Measurements from ENCODE around the gene ROBO2. TPM values are rescaled to one million over a fixed set of nuclear protein-coding genes. Genes with fewer than 3 reads are reported as not detected.

ROBO2 gene
- total RNA-seq, 6 experiments from 2014 or later: 0.09 to 0.36 (median 0.20) TPM

DNA sequence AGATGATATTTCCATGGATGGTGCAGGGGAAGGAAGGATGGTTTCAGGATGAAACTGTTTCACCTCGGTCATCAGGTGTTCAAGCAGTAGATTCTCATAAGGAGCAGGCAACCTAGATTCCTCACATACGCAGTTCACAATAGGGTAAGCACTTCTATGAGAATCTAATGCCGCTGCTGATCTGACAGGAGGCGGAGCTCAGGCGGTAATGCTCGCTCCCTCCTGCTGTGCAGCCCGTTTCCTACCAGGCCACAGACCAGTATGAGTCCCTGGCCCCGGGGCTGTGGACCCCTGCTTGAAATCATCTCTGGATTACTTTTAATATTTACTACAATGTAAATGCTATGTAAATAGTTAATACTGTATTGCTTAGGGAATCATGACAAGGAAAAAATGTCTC, 241.8 kb downstream of the ROBO2 start:
- peaks cover 20% of the 10 kb centered on the region for H3K9me3 Mint-ChIP-seq
- DNase-seq: no peak

GRCh38 chr3:77283108-77283507, 243.2 kb downstream of the ROBO2 start:
- Mint-ChIP-seq H3K36me3 (ENCODE audit: low read depth) (no peaks in the 10 kb centered on the region), H3K9me3 (peaks cover 21% of the 10 kb centered on the region), H3K4me3 (no peak overlapping the region), H3K4me1 (ENCODE audit: low read depth) (no peaks in the 10 kb centered on the region), H3K27me3 (ENCODE audit: insufficient read depth) (no peaks in the 10 kb centered on the region), H3K27ac (no peak overlapping the region)
- no peak for DNase-seq
- no peak for TF ChIP-seq CTCF (IDR thresholded peaks at IDR 0.05)

More for the DNA sequence above, 241.8 kb downstream of the ROBO2 start:
- no peak overlapping the region for H3K4me3 Mint-ChIP-seq
- no peaks in the 10 kb centered on the region for H3K36me3 Mint-ChIP-seq (ENCODE audit: low read depth)
- H3K27me3 Mint-ChIP-seq (ENCODE audit: insufficient read depth): no peaks in the 10 kb centered on the region
- no peak overlapping the region for H3K27ac Mint-ChIP-seq
- TF ChIP-seq CTCF (IDR thresholded peaks at IDR 0.05): no peak
- no peaks in the 10 kb centered on the region for H3K4me1 Mint-ChIP-seq (ENCODE audit: low read depth)

DNA sequence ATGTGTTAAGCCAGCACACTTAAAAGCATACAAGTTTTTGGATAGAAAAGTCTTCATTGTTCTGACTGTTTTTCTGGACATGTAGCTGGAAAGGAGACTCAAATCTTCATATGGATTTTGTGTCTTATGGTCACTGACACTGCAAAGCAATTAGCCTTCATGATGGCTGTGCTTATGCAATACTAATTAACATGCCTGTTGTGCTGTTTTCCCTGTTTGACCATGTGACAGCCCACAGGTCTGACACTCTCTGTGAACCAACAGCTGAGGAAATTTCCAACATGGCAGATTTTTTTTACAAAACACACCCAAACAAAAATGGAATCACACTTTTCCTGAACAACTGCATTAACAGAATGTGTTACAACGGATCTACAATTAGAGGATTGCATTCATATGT, 248.4 kb downstream of the ROBO2 start:
- Mint-ChIP-seq H3K4me1 (ENCODE audit: low read depth) (no peaks in the 10 kb centered on the region), H3K36me3 (ENCODE audit: low read depth) (no peaks in the 10 kb centered on the region; the same call in 1 of the 2 replicates), H3K4me3 (no peak overlapping the region), H3K27me3 (ENCODE audit: insufficient read depth) (no peaks in the 10 kb centered on the region), H3K9me3 (peaks cover 42% of the 10 kb centered on the region), H3K27ac (no peak overlapping the region)
- no peak for TF ChIP-seq CTCF (IDR thresholded peaks at IDR 0.05)
- no peak for DNase-seq

- Mint-ChIP-seq H3K27ac (no peak overlapping the region), H3K36me3 (ENCODE audit: low read depth) (no peaks in the 10 kb centered on the region), H3K9me3 (peaks cover 19% of the 10 kb centered on the region), H3K4me3 (no peak overlapping the region), H3K27me3 (ENCODE audit: insufficient read depth) (peaks cover 1% of the 10 kb centered on the region; the same call in 1 of the 2 replicates), H3K4me1 (ENCODE audit: low read depth) (no peaks in the 10 kb centered on the region)
- no peak for TF ChIP-seq CTCF (IDR thresholded peaks at IDR 0.05)
- DNase-seq: no peak
These were observed 256.6 kb downstream of the ROBO2 start for GRCh38 chr3:77296527-77296926.

DNA sequence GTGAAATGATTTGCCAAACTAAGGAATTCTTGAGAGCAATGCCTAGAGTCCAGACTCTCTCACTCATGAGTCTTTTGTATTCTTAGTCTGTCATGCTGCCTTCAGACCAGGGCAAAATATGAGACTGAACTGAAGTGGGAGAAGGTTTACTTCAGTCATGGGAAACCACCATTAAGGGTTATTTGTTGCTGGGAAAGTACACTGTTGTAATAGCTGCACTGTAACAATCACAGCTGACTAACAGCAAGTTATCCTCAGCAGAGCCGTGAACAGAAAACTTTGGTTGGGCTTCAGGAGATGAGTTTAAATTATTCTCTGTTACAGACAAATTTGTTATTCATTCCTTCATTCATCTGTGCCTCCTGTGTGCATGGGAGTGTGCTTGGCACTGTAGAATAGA, 258.5 kb downstream of the ROBO2 start:
- Mint-ChIP-seq H3K36me3 (ENCODE audit: low read depth) (no peaks in the 10 kb centered on the region), H3K4me1 (ENCODE audit: low read depth) (no peaks in the 10 kb centered on the region), H3K27me3 (ENCODE audit: insufficient read depth) (peaks cover 1% of the 10 kb centered on the region; the same call in 1 of the 2 replicates), H3K27ac (no peak overlapping the region), H3K9me3 (peaks cover 10% of the 10 kb centered on the region), H3K4me3 (no peak overlapping the region)
- DNase-seq: no peak
- no peak for TF ChIP-seq CTCF (IDR thresholded peaks at IDR 0.05)

Measured in HFFc6 (cell line).